CD4-positive, alpha-beta T cell treated with Interleukin-17A for 4 hours (primary cell): ENCODE results near the gene EFNA5.
"Not testable (repeated sequence)": the region's sequence is repeated elsewhere in the genome, so short reads cannot be mapped to it uniquely, and the experiment has no call there.

ENCODE experiments used
- DNase-seq: peaks from one replicate; pipeline ENCODE4 v3.0.0-alpha.2; 2020; ENCODE audit warnings: mixed read lengths

EFNA5 gene

GRCh38 chr5:107476783-107477182 is 194.0 kb downstream of the EFNA5 start:
- DNase-seq, result no peak

DNA sequence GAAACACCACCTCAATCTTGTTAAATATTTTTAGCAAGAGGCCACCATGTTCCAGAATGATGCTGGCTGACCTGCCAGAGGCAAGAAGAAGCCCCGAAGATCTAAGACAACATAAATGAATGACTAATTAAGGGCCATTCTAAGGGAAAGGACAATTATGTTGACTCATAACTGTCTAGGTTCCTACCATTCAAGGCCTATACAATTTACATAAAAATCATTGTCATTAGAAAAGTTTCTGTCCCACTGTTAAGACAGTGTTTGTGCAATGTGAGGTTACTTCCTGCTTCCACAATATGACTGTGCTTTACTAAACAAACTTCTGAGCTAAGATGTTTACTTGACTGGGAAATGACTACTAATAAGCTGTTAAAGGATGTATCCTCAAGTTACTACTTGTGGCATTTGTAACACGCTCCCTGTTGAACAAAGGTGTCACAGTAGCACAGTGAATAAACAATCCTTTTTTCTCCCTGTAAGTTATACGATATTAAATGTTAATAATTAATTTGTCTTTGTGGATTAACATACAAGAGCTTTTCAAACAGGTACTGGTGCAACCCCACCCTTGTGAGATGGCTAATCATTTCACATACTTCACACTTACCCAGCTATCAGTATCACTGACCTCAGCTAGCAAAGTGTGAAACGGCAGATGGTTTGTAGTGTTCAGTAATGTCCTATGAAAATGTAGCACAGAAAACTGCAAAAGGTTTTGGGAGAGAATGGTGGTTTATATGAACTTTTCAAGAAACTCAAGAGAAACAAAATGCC is 195.8 kb downstream of the EFNA5 start:
- DNase-seq, result no peak

DNA sequence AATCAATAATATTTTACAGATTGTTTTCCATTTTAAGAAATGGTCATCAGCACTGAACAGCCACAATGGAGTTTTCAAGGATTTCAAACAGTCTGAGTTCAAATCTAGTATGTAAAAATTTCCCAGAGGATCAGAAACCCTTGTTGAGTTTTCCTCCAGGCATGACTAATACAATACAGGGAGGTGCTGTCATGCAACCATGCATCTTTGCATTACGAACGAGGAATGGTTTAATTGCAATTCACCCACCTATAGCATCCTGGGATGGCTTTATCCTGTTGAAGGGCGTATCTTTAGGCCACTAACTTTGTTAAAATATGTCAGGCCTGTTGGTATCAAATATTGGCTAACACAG is 196.4 kb downstream of the EFNA5 start:
- no peak for DNase-seq

DNA sequence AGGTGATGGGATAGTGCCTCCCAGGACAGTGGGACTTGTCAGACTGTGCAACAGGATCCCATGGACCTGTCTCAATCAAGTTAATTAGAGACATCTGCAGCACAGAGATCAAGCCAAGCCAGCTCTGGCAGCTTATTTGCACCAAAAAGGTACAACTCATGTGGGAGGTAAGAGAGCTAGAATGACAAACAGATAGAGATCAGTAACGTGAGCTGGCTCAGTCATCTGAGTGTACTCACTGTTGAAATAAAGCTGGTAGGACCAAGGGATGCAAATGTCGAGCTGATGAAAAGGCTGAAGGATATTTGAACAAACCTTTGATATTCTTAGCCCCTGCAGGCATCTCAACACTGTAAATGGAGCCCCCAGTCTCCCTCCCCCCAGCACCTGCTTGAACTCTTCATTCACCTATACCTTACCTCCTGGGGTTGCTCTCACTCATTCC is 198.1 kb downstream of the EFNA5 start:
- DNase-seq, result no peak

DNA sequence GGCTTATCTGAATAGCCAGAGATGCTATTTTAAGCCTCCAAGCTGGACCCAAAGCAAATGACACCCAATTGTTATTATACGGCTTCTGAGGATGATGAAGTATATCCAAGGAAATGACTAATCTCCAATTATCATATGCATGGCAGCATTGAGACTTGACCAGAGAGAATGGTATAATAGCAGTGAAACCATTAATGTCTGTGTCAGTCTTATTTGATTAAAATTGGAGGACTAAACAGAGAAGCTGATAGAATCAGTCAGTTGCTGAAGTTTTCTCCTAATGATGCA is 200.5 kb downstream of the EFNA5 start:
- no peak for DNase-seq

DNA sequence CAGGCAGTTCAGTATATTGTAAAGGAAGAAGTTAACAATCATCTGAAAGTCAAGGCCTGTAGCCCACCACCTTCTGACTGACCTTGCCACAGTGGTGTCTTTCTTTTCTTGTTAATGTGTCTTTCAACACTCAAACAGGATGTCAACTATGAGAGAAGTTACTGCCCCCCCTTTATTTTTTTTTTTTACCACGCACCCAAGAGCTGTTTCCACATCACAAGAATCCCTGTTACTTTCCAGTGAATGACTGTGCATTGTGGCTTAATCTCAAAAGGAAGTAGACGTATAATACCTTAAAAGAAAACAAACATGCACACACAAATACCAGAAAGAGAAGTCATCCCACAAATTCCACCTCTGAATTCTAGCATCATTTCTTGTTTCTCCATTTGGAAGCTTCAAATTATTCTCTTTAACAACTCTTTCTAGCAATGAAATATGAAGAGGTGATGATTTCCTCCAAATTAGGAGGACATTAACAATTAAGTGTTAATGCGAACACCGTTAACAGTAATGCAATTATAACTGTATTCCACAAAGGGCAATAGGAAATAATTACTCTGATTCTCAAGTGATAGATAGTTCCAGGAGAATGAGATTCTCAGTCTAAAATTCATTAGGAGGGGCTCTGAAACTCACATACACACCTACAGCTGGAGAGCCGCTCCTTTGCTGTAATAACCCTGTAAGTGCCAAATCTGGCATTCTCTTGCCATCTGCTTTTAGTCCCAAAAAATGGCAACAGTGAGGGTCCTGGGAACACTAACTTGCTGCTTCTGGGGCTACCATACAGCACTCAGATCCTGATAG is 201.0 kb downstream of the EFNA5 start:
- no peak for DNase-seq

DNA sequence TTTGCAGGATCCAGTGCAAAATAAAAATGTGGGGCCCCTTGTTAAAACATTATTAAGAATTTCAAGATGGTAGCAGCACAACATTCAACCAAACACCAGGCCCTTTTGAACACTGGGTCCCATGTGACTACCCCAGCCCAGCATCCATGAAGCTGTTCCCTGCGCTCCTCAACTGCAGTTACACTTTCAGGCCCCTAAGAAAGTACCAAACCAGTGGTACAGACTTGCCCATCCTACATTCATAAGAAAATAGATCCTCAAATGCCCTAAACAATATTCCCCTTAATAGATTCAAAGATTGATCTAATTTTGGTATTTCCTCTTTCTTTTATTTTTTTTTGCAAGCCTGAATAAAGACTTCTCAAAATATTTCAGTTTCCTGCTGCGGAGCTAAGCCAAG is 201.7 kb downstream of the EFNA5 start:
- DNase-seq, result no peak

DNA sequence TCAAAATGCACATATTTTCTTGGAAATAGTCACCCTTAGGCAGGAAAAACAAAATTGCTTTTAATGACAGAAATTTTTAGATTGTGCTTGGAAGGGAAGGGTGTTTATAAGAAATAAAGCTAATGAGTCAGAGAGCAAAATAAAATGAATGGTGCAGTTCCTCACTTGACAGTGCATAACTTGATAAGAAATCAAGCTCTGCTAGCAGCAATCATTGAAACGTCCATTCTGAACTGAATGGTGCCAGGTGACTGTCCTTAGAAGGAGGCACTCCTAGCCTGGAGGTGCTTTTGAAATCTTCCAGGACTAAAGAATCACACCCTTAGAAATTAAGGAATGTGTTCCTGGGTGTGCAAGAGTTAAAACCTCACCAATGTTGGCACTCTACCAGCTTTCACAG is 202.5 kb downstream of the EFNA5 start:
- no peak for DNase-seq

DNA sequence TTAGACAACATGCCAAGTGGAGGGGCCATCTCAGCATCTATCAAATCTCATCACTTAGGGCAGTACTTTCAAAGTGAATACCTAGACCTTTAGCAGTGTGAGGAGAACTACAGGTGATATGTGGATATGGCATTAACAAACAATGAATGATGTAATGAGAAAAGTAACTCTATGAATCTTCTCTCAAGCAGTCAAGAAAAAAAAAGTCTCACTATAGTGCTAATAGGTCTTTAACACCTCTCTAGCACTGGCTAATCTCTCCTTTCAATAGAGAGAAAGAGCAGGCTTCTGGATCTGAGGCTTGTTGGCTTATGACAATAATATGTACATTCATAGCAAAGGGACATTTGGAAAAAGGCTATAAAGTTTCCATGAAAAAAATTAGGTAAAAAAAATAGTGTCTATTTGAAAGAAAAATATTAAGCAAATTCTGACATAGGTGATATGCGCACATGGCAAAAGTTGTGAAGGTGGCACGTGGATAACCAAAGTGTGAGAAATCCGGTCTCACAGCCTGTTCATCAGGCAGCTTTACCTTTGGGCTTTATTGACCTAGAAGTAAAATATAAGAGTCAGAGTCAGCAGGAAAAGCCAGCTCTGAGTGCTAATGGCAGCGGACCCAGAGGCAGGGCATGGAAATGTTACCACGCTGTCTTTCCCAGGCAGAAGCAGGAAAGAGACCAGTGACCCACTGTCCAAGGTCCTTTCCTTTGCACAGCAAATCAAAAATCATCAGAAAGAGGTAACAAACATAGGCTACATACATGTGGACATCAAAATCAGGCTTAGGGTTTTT is 203.4 kb downstream of the EFNA5 start:
- DNase-seq, result no peak

DNA sequence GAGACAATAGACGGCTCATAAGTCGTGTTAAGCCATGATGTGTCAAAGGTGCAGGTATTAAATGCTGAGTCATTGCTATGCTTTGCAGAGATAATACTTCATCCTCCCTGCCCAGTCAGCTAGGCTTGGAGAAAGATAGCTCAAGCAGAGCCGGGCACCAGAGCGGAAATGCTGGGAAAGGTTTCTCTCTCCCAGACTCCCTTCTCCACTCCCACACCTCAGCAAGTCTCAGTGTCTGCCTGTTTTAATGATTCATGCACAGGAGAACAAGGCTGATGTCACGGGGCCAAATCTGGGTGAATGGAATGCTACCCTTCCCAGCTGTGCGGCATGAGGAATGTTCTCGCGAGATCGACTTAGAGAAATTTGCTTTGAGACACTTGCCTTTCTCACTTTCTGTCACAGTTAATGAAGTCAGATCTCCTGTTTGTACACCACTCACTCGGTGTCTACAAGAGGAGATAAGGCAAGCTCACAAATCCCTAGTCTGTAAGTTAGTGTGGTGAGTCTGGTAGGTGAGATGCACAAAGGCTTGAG is 204.4 kb downstream of the EFNA5 start:
- no peak for DNase-seq

DNA sequence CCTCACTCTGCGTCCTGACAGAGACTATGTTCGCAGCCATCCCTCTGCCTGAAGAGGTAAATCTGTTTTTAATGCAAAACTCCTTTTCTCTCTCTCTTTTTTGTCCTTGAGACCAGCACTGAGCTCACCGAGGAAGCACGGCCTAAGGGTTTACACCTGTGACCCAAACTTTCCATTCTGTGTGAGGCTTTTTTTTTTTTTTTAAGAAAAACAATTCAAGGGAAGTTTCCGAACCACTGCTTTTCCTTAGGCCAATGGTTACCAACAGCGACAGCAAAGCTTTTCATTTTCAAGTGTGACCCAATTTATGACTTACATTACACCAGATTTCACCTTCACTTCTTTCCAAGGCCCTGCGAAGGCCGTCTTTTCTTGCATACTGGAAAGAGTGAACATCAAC is 205.9 kb downstream of the EFNA5 start:
- DNase-seq, result no peak

DNA sequence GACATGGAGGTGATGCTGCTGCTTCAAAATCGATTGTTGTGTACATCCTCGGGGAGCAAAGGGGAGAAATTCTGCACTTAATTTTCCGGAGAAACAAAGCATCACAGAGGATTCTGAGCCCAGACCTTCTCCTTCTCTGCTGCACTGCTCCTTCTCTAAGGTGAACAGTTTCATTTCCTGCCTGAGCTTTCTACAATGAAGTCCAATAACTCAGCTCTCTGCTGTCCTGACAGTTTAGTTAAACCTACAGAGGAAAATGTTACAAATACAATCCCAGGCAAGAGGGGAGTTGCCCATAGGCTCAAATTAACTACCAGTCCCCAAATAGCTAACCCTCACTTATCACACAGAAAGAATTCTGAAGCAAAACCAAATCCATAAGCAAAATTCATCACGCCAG is 206.3 kb downstream of the EFNA5 start:
- DNase-seq, result no peak

GRCh38 chr5:107463731-107464130 is 207.0 kb downstream of the EFNA5 start:
- DNase-seq, result no peak

GRCh38 chr5:107461770-107462169 is 209.0 kb downstream of the EFNA5 start:
- no peak for DNase-seq

- no peak for DNase-seq
Measured at GRCh38 chr5:107460789-107461188, 209.9 kb downstream of the EFNA5 start.

DNA sequence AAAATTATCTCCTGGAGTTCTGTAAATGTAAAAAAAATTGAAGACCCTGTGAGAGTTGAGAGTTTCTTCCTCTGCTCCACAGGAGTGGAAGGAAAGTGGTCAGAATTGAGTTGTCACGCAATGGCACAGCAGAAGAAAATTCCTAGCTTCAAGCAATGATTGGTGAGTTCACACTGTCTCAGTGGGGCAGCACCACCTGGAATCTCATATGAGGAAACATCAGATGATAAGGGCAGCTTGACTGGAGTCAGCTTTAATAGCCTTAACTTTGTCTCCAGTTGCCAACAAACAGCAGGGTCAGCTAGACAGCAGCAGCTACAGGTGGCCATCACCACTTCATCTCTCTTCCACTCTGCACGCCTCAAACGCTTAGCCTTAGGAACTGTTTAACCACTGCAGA is 211.1 kb downstream of the EFNA5 start:
- no peak for DNase-seq

- DNase-seq, result no peak
Measured at GRCh38 chr5:107458322-107458721, 212.4 kb downstream of the EFNA5 start.

DNA sequence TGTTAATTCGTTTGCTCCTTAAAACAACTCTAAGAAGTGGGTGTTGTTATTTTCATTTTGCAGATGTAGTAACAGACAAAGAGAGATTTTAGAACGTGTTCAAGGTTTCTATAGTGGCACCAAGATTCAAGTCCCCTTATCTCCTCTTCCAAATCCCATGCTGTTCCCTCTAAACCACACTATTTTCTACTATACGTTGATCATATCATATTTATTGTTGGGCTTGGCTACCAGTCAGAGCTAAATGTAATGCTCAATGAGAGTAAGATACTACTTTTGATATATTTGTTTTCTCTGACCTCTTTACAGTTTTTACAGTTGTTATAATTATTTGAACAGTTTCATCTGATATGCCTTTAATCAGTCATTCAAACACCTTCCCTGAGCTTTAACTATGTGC is 212.9 kb downstream of the EFNA5 start:
- DNase-seq, result no peak

GRCh38 chr5:107457138-107457537 is 213.6 kb downstream of the EFNA5 start:
- DNase-seq, result no peak

- no peak for DNase-seq
Measured at GRCh38 chr5:107456281-107456715, 214.4 kb downstream of the EFNA5 start.

DNA sequence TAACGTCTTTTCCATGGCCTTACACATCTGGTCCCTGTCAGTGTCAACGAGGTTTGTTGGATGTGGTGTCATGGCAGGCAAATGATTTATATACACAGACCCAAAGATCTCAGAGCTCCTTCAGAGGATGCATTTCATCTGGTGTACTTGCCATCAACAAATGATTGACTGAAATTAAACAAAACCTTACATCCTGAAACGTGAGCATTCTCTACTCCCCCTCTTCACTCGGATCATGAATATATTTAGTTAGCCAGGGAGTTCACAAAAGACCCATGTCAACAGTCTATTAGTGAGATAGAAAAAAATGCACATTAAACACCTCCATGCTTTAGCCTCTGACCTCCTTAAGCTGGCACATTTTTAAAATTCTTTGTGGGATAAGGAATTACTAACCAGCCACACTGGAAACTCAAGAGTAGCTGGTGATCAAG is 215.6 kb downstream of the EFNA5 start:
- DNase-seq, result no peak

DNA sequence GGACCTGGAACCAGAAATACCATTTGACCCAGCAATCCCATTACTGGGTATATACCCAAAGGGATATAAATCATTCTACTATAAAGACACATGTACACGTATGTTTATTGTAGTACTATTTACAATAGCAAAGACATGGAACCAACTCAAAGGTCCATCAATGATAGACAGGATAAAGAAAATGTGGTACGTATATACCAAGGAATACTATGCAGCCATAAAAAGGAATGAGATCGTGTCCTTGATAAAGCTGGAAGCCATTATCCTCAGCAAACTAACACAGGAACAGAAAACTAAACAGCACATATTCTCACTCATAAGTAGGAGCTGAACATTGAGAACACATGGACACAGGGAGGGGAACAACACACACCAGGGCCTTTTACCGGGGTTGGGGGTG is 218.9 kb downstream of the EFNA5 start:
- DNase-seq, result not testable (repeated sequence)

DNA sequence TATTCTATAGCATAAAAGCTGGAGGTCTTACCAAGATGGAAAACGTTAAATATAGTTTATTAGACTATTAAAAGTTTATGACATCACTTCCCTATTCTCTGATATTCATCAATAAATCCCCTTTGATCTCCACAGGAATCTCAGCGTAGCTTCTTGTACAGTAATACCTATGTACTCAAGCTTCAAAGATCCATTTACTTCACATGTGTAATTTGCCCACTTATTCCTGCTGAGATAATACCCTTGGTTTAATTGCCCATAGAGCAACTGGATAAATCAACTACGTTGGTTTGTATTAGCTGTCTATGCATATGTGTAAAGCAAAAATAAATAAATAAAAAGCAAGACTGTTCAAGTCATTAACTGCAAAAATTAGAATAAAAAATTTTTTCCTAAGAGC is 219.7 kb downstream of the EFNA5 start:
- DNase-seq, result no peak
